HG03354 (cell line): ENCODE results near the gene PCGF3.
"Not testable (repeated sequence)": the region's sequence is repeated elsewhere in the genome, so short reads cannot be mapped to it uniquely, and the experiment has no call there.

ENCODE experiments used
- ATAC-seq: cut with Tn5 transposase; IDR thresholded peaks from one replicate; pipeline ENCODE4 v1.9.1; 2021; ENCODE audit warnings: mild to moderate bottlenecking; ENCODE audit not compliant: unreplicated experiment, poor library complexity, severe bottlenecking

Gene PCGF3

GRCh38 chr4:666822-667544, 38.6 kb upstream of the PCGF3 start:
- no peak for ATAC-seq

GRCh38 chr4:667545-667925, 38.1 kb upstream of the PCGF3 start:
- ATAC-seq = no peak

DNA sequence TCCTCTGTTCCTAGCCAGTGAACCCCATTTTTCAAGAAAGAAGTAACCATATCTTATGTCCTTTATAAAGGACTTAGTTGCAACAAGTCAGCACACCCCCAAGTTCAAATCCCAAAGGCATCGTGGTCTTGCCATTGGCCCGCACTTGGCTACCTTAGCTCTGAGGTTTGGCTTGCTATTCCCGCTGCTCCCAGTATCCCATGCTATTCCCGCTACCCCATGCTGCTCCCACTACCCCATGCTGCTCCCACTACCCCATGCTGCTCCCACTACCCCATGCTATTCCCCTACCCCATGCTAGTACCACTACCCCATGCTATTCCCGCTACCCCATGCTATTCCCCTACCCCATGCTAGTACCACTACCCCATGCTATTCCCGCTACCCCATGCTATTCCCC, 37.4 kb upstream of the PCGF3 start:
- not testable (repeated sequence) for ATAC-seq

DNA sequence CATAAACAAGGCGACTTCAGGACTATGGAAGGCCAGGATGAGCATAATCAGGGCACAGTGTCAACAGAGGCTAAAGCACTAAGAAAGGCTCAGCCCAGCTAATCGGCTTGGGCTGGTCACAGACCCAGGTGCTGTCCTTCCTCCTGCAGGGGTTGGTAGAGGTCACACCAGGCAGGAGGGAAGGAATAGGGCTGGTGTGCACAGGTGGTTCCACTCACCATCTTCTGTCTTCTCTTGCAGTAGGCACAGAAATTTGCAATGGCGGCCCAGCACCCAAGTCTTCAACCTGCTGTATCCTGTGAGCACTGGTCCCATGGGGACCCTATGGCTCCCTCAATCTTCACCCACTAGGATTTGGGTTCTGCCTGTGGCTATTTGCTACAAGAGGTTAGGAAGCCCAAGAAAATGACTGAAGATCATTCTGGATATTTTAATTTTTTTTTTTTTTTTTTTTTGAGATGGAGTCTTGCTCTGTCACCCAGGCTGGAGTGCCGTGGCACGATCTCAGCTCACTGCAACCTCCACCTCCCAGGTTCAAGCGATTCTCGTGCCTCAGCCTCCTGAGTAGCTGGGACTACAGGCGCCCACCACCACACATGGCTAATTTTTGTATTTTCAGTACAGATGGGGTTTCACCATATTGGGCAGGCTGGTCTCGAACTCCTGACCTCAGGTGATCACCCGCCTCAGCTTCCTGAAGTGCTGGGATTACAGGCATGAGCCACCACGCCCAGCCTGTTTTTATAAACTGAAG, 35.6 kb upstream of the PCGF3 start:
- ATAC-seq = not testable (repeated sequence)

GRCh38 chr4:671769-672168, 33.9 kb upstream of the PCGF3 start:
- ATAC-seq = no peak

DNA sequence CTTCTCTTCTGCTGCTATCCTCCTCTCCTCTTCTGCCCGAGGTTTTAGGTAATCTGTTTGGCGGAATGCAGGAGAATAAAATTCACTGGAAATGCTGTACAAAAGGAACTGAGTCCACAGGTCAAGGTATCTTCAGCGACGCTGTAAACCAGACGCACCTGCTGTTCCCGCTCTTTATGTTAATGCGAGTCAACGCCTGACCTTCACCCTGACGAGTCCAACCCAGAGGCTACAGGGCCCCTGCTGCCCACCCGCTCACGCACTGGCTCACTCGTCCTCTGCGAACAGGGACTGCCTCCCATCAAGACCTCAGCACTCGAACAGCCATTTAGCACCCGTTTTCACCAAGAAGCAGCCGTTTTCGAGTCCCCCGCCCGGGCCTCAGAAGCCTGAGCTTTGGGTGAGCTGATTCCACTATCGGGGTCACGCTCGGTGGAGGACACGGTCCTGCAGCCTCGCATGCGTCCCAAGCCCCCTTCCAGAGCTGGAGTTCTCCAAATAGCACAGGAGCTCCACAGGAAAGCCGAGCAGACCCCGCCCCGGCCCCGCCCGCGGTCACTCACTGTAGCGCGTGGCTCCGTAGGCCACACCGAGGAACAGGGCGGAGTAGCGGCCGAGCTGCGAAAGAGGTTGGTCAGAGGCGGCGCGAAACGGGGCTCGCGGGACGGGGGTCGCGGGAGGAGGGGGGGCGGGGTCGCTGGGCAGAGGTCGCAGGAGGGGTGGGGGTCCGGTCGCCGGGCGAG, 32.1 kb upstream of the PCGF3 start:
- no peak for ATAC-seq

GRCh38 chr4:674172-675035, 31.2 kb upstream of the PCGF3 start, which contains the start of the genes ATP5ME and MYL5:
ATP5ME (minus strand) TSS chr4:674276; CDS start chr4:674247, 29 bp downstream.
MYL5 (plus strand) TSS chr4:674542; CDS start chr4:678027, 3,485 bp downstream.
- ATAC-seq = peak; percentile 88

DNA sequence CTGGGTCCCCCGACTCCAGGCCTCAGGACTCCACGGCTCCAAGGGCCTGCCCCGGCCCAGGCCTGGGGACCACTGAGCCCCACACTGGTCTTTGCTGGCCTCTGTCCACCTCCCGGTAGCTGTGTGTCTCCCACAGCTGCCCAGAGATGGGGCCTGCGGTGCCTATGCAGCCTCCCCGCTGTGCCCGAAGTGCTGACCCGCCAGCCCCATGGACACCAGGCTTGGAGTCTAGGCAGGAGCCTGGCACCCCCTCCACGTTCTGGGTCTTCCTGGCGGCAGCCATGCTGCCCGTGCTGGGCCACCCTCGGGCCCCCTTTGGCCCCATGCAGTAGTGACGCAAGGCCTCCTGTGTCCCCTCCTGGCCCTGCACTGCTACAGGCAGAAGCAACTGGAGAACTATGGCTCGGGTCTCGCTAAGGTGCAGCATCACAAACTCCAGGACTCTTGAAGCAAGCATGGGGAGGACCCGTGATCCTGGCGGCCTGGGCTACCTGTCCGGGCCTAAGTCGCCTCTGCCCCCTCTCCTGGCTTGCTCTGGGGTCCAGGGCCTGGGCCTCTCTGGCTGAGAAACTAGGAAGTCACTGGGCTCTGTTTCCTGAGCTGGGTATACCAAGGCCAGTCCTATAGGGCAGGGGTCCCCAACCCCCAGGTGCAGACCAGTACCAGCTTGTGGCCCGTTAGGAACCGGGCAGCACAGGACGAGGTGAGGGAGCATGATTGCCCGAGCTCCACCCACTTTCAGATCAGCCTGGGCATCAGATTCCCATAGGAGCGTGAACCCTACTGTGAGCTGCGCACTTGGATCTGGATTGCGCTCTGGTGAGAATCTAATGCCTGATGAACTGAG, 30.4 kb upstream of the PCGF3 start:
- ATAC-seq = no peak

- peak; percentile 40 for ATAC-seq
These were observed 29.4 kb upstream of the PCGF3 start for GRCh38 chr4:675980-676870.

DNA sequence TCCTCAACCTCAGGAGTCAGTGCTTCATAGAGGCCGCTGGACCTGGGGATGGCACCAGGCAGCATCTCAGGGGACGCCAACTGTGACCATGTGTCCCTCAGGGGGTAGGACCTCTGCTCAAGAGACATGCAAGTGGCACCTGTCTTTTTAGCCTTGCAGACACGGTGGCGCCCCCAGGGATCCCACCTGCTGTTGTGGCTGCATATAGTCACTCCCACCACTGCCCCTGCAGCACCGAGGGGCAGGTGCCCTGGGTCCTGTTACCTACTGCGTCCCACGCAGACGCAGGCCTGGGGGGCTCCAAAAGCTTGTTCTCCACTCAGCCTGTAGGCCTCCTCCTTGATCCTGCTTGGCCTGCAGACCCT, 28.8 kb upstream of the PCGF3 start:
- no peak for ATAC-seq

DNA sequence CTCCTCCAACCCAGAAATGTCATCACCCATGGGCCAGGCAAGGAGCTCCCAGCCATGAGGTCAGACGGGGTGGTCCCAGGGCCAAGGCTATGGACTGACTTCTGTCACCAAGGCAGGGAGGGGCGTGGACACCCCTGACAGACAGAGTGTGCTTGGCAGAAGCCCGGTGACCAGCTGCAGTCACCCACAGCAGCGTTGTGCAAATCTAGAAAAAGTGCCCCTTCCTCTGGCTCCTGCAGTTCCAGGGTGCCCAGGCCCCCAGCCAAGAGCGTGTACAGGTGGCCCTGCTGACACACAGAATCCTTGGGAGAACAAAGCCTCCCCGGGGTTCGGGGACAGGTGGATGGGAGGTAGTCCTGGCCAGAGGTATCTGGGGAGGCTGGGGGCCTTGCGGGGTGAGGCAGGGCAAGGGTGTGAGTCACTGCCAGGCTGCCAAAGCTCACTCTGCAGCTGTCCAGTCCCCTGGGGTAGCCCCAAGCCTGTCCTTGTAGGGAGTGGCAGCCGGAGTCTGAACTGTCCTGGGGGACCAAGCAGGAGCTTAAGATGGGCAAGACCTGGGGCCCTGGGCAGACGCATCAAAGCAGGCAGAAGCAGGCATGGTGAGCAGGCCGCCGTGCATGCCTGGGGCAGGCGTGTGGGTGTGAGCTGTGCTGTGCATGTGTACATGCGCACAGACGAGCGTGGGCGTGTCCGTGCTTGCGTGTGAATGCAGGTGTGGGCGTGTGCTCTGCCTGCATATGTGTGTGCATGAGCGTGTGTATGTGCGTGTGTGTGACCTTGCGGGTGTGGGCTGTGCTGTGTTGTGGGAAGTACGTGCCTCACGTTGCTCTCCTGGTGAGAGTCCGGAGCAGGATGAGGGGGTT, 28.0 kb upstream of the PCGF3 start:
- ATAC-seq = no peak

DNA sequence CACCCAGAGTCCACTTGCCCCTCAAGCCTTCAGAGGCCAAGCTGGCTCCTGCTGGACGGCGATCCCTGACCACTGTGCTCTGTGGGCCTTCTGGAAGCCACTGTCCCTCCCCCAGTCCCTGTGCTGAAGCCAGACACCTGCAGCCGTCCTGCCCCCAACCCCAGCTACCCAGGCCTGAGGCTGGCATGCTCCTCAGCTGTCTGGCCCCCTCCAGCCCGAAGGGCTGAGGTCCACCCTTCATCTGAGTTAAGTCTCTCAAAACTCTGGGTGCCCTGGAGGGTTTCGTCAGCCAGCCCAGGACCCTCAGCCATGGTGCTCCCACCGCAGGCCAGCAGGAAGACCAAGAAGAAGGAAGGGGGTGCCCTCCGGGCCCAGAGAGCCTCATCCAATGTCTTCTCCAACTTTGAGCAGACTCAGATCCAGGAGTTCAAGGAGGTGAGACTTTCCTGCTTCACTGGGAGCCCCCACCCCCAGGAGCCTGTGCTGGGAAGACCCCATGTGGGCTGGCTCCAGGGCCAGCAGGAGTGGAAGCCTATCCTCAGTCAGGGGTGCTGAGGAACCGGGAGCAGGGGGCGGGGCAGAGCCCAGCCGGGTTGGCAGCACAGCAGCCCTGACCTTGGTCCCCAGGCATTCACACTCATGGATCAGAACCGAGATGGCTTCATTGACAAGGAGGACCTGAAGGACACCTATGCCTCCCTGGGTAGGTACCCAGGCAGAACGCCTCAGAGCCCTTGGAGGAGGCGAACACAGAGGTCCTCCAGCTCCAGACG, 27.1 kb upstream of the PCGF3 start:
- no peak for ATAC-seq

- no peak for ATAC-seq
These were observed 26.5 kb upstream of the PCGF3 start for GRCh38 chr4:679104-679481.

DNA sequence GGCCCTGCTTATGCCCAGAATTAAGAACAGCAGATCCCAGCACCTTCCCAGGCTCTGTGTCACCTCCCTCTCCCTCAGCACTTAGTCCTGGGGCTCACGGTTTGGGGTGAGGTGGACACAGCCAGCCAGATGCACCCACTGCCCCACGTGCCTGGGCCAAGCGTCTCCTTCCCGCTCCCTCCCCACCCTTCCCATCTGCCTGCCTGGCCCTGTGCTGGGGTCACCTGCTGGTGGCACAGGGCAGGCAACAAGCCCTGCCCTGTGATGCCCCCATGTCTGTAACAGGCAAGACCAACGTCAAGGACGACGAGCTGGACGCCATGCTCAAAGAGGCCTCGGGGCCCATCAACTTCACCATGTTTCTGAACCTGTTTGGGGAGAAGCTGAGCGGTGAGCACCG, 26.0 kb upstream of the PCGF3 start:
- no peak for ATAC-seq

GRCh38 chr4:680091-680490, 25.5 kb upstream of the PCGF3 start:
- ATAC-seq = no peak

- no peak for ATAC-seq
These were observed 25.1 kb upstream of the PCGF3 start for GRCh38 chr4:680551-680927.
